NCI-H510A treated with DMSO at 0.1 percent for 48 hours (cell line): Measurements from ENCODE around the gene SLC24A2.
"Not testable (repeated sequence)": the region's sequence is repeated elsewhere in the genome, so short reads cannot be mapped to it uniquely, and the experiment has no call there.

Experiments used
- DNase-seq: peaks from one replicate; lab custom pipeline; 2025; lab: John Stamatoyannopoulos, UW

SLC24A2 gene

DNA sequence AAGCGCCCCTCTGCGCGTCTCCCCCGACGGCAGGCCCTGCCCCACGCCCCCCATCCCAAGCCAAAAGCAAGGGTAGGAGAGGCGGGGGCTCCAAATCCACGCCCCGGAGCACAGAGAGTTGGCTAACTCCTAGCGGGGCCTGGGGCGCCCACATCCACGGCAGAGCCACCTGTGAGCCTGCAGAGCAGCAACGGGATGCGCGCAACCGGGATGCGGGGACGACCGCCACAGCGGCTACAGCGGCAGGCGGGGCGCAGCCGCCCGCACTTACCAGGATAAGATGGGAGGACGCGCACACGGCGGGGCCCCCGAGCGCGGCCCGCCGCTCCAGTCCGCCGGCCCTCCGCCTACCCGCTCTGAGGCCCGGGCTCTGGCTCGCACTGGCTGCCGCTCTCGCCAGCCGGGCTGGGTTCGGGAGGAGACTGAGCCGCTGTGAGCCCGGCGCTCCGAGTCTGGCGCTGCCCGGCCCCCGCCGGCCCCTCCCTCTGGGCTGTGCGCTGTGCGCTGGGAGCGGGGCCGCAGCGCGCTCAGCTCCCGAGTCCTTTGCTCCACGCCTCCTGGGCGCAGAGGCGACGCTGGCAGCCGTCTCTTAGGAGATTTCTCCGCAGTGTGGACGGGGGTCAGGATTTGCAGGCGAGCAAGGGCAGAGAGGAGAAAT is at the start of gene SLC24A2:
Gene SLC24A2, minus strand, starts transcription at position 424 of the 658 bp plus-strand sequence.
- DNase-seq: no peak

DNA sequence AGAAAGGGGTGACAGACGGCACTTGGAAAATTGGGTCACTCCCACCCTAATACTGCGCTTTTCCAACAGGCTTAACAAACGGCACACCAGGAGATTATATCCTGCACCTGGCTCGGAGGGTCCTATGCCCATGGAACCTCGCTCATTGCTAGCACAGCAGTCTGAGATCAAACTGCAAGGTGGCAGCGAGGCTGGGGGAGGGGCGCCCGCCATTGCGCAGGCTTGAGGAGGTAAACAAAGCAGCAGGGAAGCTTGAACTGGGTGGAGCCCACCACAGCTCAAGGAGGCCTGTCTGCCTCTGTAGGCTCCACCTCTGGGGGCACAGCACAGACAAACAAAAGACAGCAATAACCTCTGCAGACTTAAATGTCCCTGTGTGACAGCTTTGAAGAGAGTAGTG is 44.5 kb upstream of the SLC24A2 start:
- DNase-seq: not testable (repeated sequence)

DNA sequence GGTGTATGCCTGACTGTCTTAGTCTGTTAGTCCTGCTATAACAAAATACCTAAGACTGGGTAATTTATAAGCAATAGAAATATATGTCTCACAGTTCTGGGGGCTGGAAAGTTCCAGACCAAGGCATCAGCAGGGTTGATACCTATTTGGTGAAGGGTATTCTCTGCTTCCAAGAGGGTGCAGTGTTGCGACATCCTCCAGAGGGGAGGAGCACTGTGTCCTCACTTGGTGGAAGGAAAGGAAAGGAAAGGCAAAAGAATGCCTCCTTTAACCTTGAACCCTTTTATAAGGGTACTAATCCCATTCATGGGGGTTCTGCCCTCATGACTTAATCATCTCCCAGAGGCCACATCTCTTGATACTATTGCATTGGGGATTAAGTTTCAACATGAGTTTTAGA is 42.0 kb upstream of the SLC24A2 start:
- no peak for DNase-seq

DNA sequence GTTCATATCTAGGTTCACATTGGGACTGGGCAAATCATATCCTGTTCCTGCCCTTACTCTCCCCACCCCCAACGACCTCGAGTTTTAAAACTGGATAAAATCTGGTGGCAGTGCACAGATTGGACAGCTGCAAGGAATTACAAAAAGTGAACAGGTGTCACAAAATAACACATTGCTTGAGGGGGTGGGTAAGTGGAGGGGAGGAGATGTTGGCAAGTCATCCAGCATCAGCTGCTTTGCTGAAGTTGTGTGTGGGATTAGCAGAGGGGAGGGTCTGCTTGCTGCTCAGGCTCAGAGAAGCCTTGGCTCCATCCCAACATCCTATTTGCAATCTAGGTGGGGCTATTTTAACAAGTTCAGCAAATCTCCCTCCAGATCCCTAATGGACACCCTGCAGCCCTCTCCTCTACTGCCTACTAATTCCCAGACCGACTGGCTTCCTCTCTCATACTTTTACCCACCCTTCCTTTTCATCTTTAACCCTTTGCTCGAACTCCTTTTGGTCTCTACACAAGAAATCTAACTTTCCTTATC is 39.8 kb upstream of the SLC24A2 start:
- no peak for DNase-seq

DNA sequence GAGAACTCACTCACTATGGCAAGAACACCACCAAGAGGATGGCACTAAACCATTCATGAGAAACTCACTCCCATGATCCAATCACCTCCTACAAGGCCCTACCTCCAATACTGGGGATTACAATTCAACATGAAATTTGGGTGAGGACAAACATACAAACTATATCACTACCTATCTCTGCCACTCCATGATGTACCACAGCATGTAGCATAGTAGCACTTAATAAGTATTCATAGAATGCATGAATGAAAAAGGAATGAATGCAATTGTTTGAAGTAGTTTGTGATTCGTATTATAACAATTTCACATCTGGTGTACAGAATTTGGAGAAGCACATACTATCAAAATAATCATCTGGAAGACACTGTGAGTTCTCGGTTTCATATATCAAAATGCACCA is 27.9 kb upstream of the SLC24A2 start:
- no peak for DNase-seq

DNA sequence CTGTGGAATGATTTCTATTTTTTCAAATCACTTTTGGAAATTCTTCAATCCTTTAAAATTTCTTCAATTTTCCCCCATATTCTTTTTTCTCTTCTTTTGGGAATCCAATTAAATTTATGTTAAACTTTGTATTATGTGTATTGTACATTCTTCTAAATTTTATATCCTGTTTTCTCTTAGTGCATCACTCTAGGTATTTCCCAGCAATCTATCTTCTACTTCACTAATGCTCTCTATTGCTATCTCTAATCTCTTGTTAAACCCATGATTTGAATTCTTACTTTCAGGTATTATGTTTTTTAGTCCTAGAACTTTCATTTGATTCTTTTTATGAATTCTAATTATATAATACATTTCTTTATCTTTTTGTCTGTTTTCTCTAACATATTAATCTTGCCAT is 23.4 kb upstream of the SLC24A2 start:
- no peak for DNase-seq

DNA sequence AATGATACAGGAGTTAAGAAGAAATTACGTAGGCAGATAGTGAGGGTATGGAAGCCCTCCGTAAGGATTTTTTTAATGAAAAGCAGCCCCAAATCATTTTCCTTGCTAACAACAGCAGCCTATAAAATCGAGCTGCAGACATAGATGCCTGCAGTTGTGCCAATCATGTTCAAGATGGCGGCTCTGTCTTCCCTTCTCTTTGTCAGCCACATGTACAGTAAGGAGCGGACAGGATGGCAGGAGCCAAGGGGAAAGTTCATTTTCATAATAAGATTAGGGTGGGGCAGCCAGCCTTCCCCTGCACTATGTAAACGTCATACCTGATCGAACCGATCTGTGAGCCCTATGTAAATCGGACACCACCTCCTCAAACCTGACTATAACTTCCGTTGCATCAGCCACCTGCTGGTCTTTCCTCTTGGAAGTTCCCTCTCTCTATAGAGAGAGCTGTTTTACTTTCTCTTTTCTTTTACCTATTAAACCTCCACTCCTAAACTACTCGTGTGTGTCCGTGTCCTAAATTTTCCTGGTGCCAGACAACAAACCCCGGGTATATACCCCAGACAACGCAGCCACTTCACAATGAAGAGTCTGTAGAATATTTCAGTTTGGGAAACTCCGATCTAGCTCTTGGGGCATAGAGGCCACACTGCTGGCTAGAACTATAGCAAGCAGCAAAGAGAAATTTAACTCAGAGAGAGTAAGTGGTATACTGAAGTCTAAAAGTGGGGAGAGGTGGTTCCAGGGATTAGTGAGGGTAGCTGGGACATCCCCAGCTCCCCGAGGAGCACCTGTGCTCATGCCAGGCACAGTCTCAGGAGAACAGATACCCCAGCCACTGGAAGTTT is 20.8 kb upstream of the SLC24A2 start:
- no peak for DNase-seq

DNA sequence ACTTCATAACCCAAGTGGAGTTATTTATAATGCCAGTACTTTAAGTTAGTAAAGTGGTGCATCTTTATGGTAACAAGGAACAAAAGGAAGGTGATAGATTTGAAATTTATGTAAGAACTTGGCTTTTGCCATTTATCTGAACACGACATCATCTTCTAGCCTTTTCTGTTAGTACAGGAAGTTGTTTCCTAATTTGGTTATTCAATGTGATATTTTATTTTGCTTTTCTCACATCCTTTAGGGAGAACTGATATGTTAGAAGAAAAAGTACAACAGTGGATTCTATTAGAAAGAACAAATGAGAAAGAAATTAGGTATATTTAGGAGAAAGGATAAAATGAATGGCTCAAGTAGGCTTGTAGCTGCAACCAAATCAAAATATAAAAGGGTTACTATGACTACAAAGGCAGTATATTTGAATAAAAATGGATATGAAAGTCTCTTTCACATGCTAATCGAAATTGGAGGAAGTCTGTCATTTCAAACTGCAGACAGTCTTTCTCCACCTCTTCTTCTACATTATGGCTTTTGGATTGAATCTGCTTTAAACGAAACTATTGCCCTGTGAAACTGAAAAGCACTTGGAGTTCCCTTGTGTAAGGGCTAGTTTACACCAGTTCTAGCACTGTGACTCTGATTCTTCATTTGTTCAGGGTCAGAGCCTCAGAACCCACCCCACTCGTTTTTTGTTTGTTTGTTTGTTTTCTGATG is 18.5 kb upstream of the SLC24A2 start:
- DNase-seq: no peak

DNA sequence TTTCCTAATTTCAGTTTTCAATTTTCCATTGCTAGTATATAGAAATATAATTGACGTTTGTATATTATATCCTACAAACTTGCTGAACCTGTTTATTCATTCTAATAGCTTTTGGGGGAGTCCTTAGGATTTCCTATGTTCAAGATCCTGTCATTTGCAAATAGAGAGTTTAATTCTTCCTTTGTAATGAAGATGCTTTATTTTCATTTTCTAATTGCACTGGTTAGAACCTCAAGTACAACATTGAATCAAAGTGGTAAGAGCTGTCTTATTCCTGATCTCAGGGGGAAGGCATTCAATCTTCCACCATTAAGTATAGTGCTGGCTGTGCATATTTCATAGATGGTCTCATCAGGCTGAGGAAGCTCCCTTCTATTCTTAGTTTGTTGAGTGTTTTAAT is 15.6 kb upstream of the SLC24A2 start:
- DNase-seq: no peak

DNA sequence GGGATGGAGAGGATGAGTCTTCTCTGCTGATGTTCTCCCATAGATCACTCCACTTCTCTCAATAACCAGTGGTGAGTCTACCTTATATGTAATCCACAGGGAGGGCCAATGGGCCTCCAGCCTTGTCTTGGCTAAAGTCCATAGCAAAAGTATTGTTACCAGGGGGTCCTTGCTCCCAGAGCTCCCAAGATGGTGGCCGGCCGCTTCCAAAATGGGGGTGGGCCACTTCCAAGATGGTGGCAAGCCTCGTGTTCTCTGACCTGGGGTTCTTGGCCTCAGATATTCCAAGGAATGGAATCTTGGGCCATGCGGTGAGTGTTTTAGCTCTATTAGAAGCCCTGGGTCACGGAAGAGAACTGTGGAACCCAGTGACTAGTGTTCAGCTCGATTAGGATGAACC is 12.0 kb upstream of the SLC24A2 start:
- DNase-seq: no peak

DNA sequence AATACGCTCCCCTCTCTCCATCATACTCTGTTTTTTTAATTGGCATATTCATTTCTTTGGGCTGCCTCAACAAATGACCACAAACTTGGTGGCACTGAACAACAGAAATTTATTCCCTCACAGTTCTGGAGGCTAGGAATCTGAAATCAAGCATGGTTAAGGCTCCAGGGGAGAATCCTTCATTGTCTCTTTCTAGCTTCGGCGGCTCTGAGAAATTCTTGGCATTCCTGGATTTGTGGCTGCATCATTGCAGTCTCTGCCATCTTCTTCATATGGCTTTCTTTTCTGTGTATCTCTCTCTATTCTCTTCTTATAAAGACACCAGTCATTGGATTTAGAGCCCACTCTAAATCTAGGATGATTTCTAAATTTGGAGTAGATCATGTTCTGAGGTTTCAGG is 10.9 kb upstream of the SLC24A2 start:
- no peak for DNase-seq

DNA sequence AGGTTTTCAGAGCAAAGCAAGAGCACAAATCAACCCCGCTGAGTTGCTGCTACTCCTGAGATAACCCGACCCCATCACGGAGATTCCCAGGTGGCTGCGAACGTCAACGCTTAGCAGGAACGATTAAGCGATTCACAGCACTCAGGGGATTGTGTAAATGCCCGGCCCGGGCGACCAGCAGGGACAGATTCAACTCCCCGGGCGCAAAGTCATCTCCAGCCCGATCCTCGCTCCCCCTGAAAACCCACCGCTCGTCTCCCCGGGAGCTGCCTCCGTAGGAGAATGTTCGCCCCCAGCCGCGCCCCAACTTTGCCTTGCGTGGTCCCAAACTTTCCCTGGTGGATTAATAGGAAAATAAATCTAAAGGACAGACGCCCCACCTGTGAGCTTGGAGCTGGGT is 685 bp downstream of the SLC24A2 start:
- DNase-seq: no peak

DNA sequence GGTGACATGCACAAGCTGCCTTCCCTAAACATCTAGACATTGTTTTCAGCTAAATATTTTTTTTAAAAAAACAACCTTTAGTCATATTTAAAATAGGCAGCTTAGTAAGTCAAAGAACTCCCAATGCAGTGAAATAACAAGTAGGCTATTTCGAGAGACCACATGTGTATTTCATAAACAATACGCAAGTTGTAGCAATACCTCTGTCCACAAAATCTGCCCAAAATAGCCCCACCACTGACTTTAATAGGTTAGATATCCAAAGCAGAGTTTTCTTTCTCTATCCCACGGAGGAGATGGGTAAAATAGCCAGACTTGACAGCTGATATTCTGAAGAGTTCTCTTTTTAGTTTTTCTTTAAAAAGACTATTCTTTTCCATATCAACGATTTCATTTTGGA is 1.2 kb downstream of the SLC24A2 start:
- no peak for DNase-seq

DNA sequence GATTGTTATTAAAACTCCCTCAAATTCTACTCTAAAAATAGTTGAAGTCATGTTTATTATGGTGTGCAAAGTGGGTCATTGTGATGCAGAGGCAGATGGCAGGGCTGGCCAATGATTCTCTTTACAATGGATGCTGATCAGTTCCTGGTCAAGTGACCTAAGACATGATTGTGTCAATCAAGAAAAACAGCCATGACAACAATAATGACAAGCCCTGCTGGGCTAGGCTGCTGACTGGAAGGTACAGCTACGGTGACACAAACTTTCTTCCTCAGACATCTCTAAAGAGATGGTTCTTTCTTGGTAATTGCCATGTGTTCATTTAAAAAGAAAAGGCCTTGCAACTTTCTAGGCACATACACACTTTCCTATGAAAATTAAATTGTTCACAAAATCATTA is 3.6 kb downstream of the SLC24A2 start:
- DNase-seq: no peak

DNA sequence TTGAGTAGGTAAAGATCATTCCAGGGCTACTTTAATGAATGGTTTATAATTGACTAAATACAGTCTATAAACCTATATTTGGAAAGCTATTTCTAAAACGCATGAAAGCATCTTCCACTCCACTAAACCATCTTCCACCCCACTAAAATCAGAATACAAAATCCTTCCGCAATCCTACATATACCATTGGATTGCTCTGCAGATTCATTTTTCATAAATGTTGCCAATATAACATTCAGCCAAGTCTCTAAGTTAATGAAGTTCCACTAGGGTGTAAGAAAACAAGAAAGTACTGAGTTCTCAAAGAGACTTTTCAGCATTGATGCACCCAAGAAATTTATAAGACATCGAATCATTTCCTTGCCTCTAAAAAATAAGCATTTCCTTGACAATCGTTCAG is 4.7 kb downstream of the SLC24A2 start:
- DNase-seq: no peak

DNA sequence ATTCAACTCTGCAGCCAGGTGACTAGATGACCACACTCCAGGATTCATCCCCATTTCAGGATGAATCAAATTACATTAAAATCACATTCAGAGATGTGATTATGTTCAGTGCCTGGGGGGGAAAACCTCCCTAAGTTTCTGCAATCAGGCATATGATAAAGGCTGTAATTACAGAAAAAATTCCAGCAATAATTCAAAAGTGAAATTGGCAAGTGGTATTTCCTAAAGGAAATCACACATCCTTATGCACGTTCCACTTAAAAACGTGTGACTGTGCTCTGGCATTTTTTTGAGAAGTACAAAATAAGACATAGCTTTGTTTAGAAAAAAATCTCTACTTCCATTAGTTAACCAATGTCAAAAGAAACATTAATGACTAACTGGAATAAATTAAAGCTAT is 5.3 kb downstream of the SLC24A2 start:
- no peak for DNase-seq

DNA sequence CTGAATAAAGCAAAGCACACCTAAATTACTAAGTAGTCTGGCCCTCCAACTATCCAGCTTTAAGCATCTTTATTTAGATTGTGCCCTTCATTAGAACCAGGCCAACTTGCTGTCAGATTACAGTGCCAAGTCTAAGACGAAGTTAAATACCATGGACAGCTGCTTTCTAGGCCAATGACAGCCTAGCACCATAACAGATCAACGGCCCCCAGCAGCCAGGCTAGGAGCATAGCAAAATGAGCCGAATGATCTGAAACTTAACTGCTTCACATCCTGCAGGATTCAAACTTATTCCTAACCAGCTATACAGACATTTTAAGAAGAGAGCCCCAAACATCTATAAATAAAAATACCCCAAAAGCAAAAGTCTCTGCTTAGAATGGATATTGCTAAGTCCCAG is 6.8 kb downstream of the SLC24A2 start:
- DNase-seq: no peak

DNA sequence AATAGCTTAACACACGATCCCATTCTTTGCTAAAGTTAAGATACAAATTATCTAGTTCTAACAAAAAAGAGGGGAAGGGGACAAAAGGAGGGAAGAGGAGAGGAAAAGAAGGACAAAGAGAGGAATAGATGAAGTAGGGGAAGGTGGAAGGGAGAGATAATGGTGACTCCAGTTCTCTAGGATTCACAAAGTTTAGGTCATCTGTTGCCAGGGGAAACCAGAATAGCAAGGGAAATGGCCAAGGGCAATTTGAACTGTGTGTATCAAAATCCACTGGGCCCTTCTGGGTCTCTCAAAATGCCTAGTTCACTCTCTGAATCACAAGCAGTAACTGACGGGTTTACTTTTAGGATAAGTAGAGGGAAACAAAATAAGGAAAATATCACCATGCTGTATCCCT is 7.6 kb downstream of the SLC24A2 start:
- DNase-seq: no peak

DNA sequence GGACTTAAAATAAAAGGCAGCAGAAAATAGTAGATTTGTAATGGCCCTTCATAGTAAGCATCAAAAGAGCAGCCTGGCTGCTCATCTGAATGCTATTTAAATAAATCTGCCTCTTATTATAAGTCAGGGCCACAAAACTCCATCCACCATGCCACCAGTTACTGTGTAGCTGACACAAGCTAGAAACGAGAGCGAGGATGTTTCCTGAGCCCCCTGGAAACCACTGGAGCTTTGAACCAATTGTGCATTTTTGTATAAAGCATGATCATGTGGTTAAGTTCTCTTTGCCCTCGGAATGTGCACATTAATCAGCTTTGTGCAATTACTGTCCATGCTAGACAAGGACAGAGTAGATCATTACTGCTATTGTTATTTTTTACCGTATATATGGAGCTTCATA is 17.4 kb downstream of the SLC24A2 start:
- DNase-seq: no peak

DNA sequence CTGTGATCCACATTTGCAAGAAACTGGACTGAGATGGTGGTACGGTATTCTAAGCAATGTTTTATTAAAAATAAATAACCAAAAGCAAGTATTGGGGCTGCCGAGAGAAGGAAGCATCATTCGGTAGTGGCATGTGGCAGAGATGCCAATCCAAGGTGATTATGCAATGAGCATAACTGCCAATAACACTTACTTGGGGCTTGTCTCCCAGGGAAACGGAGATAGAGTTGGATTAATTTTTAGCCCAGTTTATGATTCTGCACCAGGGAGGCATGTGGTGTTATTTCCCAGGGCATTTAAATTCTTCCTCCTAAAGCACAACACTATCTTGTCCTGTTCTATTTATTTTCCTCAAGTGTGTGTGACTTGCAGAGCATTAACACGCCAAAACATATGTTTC is 17.9 kb downstream of the SLC24A2 start:
- no peak for DNase-seq

DNA sequence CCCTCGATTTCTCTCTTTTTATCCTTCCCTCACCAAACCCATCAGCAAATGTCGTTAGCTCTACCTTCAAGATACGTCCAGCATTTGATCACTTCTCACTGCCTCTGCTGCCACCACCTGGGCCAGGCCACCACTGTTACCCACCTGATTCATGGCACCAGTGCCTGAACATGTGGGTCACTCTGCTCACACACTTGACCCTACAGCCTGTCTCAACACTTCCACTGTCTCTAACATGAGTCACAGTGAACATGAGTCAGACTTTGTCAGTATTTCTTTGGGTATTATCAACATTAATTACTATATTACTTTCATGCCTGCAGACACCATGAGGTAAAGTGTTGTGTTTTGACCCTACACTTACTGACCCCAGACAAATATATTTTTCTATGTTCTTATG is 19.6 kb downstream of the SLC24A2 start:
- DNase-seq: no peak

DNA sequence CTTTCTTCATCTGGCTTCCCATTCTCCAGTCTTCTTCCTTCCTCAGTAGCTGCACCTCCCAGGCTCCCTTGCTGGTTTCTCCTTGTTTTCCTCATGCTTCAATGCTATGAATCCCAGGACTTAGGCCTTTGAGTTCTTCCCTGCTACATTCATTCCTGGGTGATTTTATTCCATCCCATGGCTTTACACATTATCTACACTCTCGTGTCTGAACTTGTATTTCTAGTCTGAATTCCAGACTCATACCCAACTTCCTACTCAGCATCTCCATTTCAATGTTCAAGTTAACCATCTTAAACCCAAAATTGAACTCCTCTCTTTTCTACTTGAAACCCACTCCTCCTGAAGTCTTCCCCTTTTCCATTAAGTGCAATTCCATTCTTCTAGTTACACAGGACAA is 20.0 kb downstream of the SLC24A2 start:
- no peak for DNase-seq

DNA sequence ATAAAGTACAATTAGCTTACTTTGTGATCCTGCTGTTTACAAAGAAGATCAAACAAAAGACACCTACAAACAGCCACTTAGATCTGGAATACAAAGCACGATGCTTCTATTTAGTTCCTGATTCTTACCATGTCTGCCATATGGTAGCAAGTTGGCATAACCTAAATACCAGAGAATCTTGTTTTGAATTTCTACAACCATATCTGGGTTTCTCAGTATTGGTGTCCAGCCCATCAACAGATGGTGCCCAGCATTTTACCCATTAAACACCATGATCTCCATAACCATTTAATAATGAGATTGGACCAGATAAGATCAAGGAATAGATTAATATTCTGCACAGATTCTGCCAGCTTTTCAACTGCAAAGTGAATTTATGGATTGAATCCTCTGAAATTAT is 29.8 kb downstream of the SLC24A2 start:
- DNase-seq: no peak
